ENCODE data around the gene RAD50.
"Not testable (repeated sequence)": the region's sequence is repeated elsewhere in the genome, so short reads cannot be mapped to it uniquely, and the experiment has no call there.

RAD50 gene

GRCh38 chr5:132559383-132560060 is 2.7 kb downstream of the RAD50 start:
- no peak for DNase-seq

GRCh38 chr5:132561601-132562000 is 4.8 kb downstream of the RAD50 start:
- no peak for DNase-seq

DNA sequence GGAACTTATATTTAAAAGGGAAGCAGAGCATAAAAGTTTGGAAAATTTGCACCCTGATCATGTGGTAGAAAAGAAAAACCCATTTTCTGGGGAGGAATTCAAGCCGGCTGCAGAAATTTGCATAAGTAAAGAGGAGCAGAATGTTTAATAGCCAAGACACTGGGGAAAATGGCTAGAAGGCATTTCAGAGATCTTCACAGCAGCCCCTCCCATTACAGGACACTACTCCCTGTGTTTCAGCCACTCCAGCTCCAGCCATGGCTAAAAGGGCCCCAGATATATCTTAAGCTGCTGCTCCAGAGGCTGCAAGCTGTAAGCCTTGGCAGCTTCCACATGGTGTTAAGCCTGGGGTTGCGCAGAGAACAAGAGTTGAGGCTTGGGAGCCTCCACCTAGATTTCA is 7.8 kb downstream of the RAD50 start:
- DNase-seq: not testable (repeated sequence)

DNA sequence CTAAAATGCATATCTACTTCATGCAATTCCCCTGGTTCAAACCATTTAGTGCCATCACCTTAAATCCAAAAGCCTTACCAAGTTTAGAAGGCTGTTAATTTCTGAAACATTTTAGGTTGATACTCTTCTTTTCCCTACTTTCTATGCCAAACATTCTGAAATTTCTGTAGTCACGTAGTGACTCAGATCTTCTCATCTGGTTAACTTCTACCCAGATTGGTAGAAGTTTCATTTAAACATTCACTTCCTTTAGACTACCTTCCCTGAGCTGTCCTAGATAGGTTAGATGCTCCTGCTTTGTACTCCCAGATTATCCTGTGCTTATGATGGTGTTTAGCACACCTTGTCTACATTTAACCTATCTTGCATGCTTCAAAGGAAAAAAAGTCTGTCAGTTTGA is 9.9 kb downstream of the RAD50 start:
- no peak for DNase-seq

- DNase-seq: no peak
Observed at GRCh38 chr5:132576123-132576522, 19.3 kb downstream of the RAD50 start.

GRCh38 chr5:132584560-132584959 is 27.8 kb downstream of the RAD50 start:
- DNase-seq: not testable (repeated sequence)

DNA sequence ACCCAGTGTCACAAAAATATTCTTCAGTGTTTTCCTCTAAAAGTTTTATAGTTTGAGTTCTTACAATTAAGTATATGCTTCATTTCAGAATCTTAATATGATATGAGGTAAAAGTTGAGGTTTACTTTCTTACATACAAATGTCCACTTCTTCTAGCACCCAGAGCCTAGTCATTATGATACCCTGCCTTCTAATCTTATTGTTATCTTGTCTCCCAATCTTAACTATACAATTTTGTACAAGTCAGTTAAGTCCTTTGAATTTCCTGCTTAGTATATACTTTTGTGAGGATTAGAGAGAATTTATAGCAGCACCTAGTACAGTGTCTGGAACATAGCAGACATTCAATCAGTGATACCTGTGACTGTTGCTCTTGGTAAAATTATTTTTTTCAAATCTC is 29.3 kb downstream of the RAD50 start:
- DNase-seq: no peak

DNA sequence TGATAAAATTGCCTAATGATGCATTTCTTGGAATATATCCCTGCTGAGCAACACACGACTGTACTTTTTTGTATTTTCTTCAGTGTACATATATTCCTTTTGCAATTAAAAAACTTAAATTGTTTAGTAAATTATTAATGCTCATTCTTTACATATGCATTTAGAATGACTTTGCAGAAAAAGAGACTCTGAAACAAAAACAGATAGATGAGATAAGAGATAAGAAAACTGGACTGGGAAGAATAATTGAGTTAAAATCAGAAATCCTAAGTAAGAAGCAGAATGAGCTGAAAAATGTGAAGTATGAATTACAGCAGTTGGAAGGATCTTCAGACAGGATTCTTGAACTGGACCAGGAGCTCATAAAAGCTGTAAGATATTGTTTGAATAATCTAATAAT is 32.7 kb downstream of the RAD50 start:
- no peak for DNase-seq

DNA sequence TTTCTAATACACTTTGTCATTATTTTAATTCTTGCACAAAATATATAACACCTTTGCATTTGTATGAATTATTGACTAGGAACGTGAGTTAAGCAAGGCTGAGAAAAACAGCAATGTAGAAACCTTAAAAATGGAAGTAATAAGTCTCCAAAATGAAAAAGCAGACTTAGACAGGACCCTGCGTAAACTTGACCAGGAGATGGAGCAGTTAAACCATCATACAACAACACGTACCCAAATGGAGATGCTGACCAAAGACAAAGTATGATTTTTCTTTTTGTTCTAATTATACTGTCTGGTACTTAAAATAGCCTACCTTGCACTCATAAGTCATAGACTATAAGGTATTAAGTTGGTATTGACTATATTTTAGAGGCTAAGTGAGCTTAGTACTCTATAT is 34.4 kb downstream of the RAD50 start:
- no peak for DNase-seq

- no peak for DNase-seq
Observed at GRCh38 chr5:132592521-132592920, 35.7 kb downstream of the RAD50 start.

DNA sequence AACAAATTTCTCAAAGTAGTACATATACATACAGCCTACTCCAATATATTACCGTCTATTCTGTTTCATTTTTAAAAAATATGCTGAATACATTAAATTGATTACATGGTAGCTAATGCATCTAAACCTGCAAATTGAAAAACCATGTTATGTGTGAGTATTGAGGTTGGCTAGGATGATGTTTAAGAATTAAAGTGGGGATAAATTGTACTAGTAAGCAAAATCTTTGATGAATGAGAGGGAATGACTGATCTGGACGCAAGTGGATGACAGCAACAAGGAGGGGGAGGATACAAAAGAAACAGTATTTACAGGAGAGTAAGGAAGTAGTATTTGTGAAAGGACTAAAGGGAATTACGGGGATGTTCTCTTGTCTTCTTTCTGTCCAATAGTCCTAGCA is 37.4 kb downstream of the RAD50 start:
- no peak for DNase-seq

DNA sequence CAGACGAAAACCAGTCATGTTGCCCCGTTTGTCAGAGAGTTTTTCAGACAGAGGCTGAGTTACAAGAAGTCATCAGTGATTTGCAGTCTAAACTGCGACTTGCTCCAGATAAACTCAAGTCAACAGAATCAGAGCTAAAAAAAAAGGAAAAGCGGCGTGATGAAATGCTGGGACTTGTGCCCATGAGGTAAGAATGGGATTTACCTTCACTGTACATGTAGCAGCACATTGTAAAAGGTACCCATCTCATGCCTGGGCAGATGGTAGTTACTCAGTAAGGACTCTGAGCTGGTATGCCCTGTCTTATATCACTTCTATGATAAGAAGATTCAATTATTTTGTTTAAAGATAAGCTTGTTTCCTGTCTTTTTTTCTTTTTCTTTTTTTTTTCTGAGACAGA is 38.8 kb downstream of the RAD50 start:
- DNase-seq: no peak

- DNase-seq: no peak
Observed at GRCh38 chr5:132601071-132601728, 44.4 kb downstream of the RAD50 start.

GRCh38 chr5:132607095-132607494 is 50.3 kb downstream of the RAD50 start:
- no peak for DNase-seq

DNA sequence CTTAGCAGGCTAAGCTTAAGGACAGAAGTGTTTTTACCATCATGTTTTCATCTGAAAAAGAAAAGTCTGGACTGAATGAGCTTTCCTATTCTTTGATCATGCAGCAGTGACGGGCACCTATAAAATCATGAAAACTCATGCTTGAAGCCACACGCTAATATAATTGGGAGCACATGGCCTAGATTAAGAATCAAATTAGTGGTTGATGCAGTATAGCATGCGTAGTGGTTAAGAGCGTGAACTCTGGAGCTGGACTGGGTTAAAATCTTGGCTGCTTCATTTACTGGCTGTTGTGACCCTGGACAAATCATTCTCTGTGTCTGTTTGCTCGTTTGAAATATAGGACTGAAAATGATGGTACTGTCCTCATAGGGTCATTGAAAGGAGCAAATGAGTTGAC is 51.3 kb downstream of the RAD50 start:
- no peak for DNase-seq

GRCh38 chr5:132611965-132612364 is 55.2 kb downstream of the RAD50 start:
- DNase-seq: no peak

GRCh38 chr5:132612846-132613245 is 56.1 kb downstream of the RAD50 start:
- no peak for DNase-seq

DNA sequence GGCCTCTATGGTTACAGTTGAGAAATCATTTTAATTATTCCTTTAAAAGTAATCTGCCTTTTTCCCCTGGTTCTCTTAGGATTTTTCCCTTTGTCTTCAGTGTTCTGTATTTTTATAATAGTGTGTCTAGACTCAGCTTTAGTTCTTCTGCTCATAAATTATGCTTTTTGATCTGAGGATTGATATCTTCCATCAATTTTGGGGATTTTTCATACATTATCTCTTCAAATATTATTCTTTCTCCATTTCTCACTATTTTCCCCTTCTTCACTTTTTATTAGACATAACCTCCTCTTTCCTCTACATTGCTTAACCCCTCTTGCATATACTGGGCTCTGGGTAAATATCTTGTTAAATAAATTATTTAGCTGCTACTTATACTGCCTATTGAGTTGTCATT is 64.9 kb downstream of the RAD50 start:
- DNase-seq: no peak

DNA sequence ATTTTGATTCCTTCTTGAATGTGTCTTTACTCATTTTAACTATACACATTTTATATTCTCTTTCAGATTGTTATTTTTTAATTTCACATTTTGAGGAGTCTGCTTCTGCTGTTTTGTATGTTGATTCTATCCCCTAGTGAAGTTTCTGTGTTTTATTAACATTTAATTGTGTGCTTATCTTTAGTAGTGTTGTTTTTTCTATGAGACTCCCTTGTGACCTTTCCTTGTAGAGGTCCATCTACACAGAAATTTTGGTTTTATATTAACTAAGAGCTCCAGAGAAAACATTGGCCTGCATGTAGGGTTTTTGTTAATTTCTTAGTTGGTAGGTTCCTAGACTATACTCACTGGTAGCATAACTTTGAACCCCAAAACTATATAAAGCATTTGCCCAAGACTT is 65.8 kb downstream of the RAD50 start:
- no peak for DNase-seq

DNA sequence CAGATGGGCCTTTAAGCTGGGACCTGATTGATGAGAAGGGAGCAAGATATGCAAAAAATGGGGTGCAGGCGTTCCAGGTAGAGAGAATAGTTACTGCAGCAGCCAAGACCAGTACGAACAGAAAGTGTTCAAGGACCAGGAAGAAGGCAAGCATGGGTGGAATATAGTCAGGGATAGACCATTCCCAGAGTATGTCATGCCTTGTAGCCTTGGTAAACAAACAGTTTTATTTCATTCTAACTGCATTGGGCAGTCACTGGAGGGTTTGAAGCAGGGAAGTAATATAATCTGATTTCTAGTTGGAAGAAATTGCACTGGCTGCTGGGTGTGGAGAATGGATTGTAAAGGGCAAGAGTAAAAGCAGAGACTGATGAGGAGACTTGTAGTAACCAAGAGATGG is 70.7 kb downstream of the RAD50 start:
- no peak for DNase-seq

- no peak for DNase-seq
Observed at GRCh38 chr5:132628814-132629213, 72.0 kb downstream of the RAD50 start.

DNA sequence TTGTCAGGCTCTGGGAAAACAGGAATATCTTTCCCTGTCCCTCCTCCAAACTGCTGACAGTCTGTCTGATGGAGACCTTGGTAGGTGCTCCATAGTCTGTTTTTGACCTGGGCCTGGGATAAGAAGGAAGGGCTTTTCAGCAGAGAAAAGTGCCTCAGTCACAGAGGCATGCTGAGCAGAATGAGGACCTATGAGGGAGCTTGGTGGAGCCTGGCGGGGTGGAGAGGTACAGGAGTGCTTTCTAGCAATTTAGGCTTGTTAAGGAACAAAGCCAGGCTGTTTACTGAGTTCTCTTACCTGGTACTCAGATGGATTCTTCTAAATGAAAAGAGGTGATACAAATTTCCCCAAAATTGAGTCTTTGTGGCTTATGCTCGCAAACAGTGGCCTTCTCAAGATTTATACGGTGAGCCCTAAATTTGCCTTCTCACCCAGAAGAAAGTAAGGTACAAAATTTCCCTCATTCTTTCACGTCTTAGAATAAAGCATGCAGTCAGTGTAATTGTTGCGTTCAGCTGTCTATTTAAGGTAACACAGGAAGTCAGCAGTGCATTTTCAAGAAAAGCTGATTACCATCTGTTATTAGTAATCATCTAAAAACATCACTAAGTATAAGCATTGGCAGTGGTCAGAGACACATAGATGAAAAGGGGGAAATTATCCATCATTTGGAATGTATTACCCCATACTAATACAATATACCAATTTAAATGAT is 72.6 kb downstream of the RAD50 start:
- DNase-seq: no peak

GRCh38 chr5:132633587-132633986 is 76.8 kb downstream of the RAD50 start:
- DNase-seq: not testable (repeated sequence)

GRCh38 chr5:132635873-132636272 is 79.1 kb downstream of the RAD50 start:
- no peak for DNase-seq
